C1 segment of cervical spinal cord (tissue), 14 donors: Measurements from ENCODE around the gene XPO4.

Experiments used
- DNase-seq, 14 donors: peaks; one replicate each; lab custom pipeline; 2025; lab: John Stamatoyannopoulos, UW

The XPO4 gene

GRCh38 chr13:20728579-20729311, 173.8 kb downstream of the XPO4 start:
- no peak for DNase-seq

GRCh38 chr13:20727856-20728255, 174.7 kb downstream of the XPO4 start:
- no peak for DNase-seq
